Dermis microvascular lymphatic vessel endothelial cell (primary cell): ENCODE measurements around the gene RNF17. TPM values are rescaled to one million over a fixed set of nuclear protein-coding genes. Genes with fewer than 3 reads are reported as not detected.

ENCODE experiments used
- total RNA-seq: library from RNA; depleted of rRNA; stranded (reverse); fragments of >200 nt; gene quantifications from 2 replicates; pipeline ENCODE4 v1.2.1, GENCODE V29; 2014

The RNF17 gene
- total RNA-seq, 1 donor from 2014 or later: not detected

Other genes starting within 250 kb of the RNF17 start
- not detected in 2 replicates for gene ATP12A, start 83.8 kb upstream of the RNF17 start, total RNA-seq